Transverse colon (tissue), 4 donors: Measurements from ENCODE around the gene PCCA. TPM values are rescaled to one million over a fixed set of nuclear protein-coding genes. Genes with fewer than 3 reads are reported as not detected.

Experiments
- DNase-seq: peaks from one replicate; pipeline ENCODE4 v3.0.0-alpha.2; 2019
- H3K27ac ChIP-seq, 4 donors: fragments of 200-600 bp; sonication (generic); 2 replicates each; pipeline ENCODE4 v1.5.1; 2016 to 2018; ENCODE audit warnings: inconsistent platforms in 4 of 4
- H3K27me3 ChIP-seq: fragments of 200-600 bp; sonication (generic); 2 replicates; pipeline ENCODE4 v1.5.1; 2017; ENCODE audit warnings: inconsistent platforms
- H3K36me3 ChIP-seq, 4 donors: fragments of 200-600 bp; sonication (generic); 2 replicates each; pipeline ENCODE4 v1.5.1; 2017 to 2019; ENCODE audit warnings: inconsistent platforms in 4 of 4
- H3K4me1 ChIP-seq, 4 donors: fragments of 200-600 bp; sonication (generic); 2 replicates each; pipeline ENCODE4 v1.5.1; 2017 to 2020; ENCODE audit warnings: inconsistent platforms in 4 of 4
- H3K4me3 ChIP-seq, 4 donors: fragments of 200-600 bp; sonication (generic); 1 replicate in 1 of 4; 2 replicates in 3 of 4; pipeline versions ENCODE4 v1.5.1 to v1.6.1; 2017 to 2019; ENCODE audit warnings: inconsistent platforms in 4 of 4
- H3K9me3 ChIP-seq, 2 donors: fragments of 200-600 bp; sonication (generic); 2 replicates each; pipeline ENCODE4 v1.5.1; 2017 to 2019; ENCODE audit warnings: inconsistent platforms in 2 of 2
- CTCF ChIP-seq, 5 experiments: fragments of 200-600 bp in 3 of 5; fragments of 450-650 bp in 2 of 5; sonication (generic) in 3 of 5; IDR thresholded peaks; 1 replicate in 2 of 5; 2 replicates in 3 of 5; pipeline ENCODE4 v1.5.1; 2016 to 2017; ENCODE audit warnings: antibody characterized with exemption in 5 of 5, inconsistent platforms in 3 of 5, mild to moderate bottlenecking in 2 of 5, moderate library complexity in 1 of 5
- EP300 ChIP-seq: sonication (generic); formaldehyde crosslinking; IDR thresholded peaks from one replicate; pipeline ENCODE4 v1.6.1; 2017; ENCODE audit warnings: antibody characterized with exemption, low read depth
- POLR2A ChIP-seq: fragments of 450-650 bp; IDR thresholded peaks from one replicate; pipeline ENCODE4 v1.6.1; 2016; ENCODE audit warnings: antibody characterized with exemption, mild to moderate bottlenecking, moderate library complexity
- POLR2AphosphoS5 ChIP-seq, 3 donors: sonication (generic); formaldehyde crosslinking; IDR thresholded peaks; one replicate each; pipeline ENCODE4 v1.6.1; 2016; ENCODE audit warnings: antibody characterized with exemption in 3 of 3
- WGBS, 2 donors: methylation state at CpG; one replicate each; pipeline ENCODE4 v1.1.5; 2018; ENCODE audit warnings: low coverage in 1 of 2; 5-methylcytosine and 5-hydroxymethylcytosine counted together
- in situ Hi-C, 4 donors: fragments of 200-750 bp; cut with MboI; loops; one replicate each; pipeline versions ENCODE4 v1.15.0 to v1.15.1; 2017; ENCODE audit warnings: low sequenced_read_pairs in 3 of 4, low pct_ligation_motif_present in 1 of 4, low pct_unique_long_range_greater_than_20kb in 1 of 4
- intact Hi-C: fragments of 100-400 bp; cut with DNase I; formaldehyde crosslinking; loops from one replicate; pipeline ENCODE4 v1.15.1; 2023; ENCODE audit warnings: low total_unique reads
- total RNA-seq, 4 donors: library from RNA; depleted of rRNA; stranded (reverse); fragments of >200 nt; gene quantifications; one replicate each; pipeline ENCODE4 v1.1.0, GENCODE V29; 2016

The PCCA gene
- total RNA-seq, 4 donors from 2014 or later, result 13.1 to 87.8 (median 74.6) TPM

- H3K4me1 ChIP-seq, result peaks cover 0 to 2% (median 0%) of the 10 kb centered on the region in 4 donors
- no peak for DNase-seq
- no peak overlapping the region for H3K4me3 ChIP-seq
- 89 to 100% methylated on average over 2 to 12 of the region's 12 CpGs for WGBS, 2 donors
- no peaks in the 10 kb centered on the region for H3K27me3 ChIP-seq
- TF ChIP-seq POLR2A, result no peak
- no peak for TF ChIP-seq EP300
- TF ChIP-seq POLR2AphosphoS5 (IDR thresholded peaks at IDR 0.05), result no peak
- TF ChIP-seq CTCF (IDR thresholded peaks at IDR 0.05), result no peak
- no peaks in the 10 kb centered on the region for H3K36me3 ChIP-seq
- intact Hi-C loops, result no loop called here
- H3K27ac ChIP-seq, result no peak overlapping the region
- H3K9me3 ChIP-seq, result no peaks in the 10 kb centered on the region
- in situ Hi-C loops, result no loop called here
Observed at GRCh38 chr13:100478107-100478809, 389.4 kb downstream of the PCCA start.

DNA sequence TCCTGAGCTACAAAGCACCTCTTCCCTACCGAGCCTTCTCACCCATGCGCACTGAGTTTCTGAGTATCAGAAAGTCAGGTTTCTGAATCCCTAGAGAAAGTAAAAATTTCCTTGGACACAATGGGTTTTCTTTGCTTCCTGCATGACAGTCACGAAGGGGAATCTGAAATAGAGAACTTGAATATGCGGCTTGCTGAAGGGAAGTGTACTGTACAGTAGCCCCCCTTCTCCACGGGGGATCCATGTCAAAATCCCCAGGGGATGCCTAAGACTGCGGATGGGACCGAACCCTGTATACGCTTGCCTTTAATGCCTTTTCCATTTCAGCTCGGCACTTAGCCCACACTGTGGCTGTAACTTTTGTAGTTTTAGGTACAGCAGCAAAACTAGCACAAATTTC lies 391.8 kb downstream of the PCCA start:
- H3K27me3 ChIP-seq, result no peaks in the 10 kb centered on the region
- H3K27ac ChIP-seq, result no peak overlapping the region
- DNase-seq, result no peak
- no peaks in the 10 kb centered on the region for H3K9me3 ChIP-seq
- WGBS, 2 donors, result 87 to 90% methylated on average over 4 to 9 of the region's 9 CpGs
- no peak for TF ChIP-seq POLR2AphosphoS5 (IDR thresholded peaks at IDR 0.05)
- TF ChIP-seq EP300, result no peak
- TF ChIP-seq POLR2A, result no peak
- no peak for TF ChIP-seq CTCF (IDR thresholded peaks at IDR 0.05)
- H3K36me3 ChIP-seq, result no peaks in the 10 kb centered on the region
- in situ Hi-C loops (no loop called here), intact Hi-C loops (no loop called here)
- H3K4me1 ChIP-seq, result peaks cover 0 to 20% (median 6%) of the 10 kb centered on the region in 4 donors
- H3K4me3 ChIP-seq, result no peak overlapping the region

DNA sequence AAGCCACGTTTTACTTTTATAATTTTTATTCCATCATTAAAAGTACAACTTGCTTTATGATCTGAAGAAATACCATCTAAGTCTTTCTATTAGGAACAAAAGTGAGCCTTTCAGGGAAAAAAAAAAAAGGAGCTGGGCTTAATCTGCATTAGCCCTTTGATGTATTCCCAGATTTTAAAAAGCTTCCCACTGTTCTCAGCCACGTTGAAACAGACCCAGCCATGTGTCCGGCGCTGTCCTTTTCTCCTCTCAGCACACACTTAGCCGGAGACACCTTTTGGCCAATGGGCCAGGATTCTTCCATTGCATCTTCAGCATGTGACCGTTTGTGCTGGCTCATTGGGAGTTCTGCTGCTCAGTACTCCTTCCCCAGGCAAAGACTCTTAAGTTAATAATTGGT lies 394.2 kb downstream of the PCCA start:
- intact Hi-C loops, result no loop called here
- Histone ChIP-seq H3K9me3 (no peaks in the 10 kb centered on the region), H3K4me3 (no peak overlapping the region), H3K27ac (no peak overlapping the region), H3K36me3 (no peaks in the 10 kb centered on the region), H3K27me3 (no peaks in the 10 kb centered on the region), H3K4me1 (peaks cover 0 to 20% (median 6%) of the 10 kb centered on the region in 4 donors)
- WGBS, 2 donors, result 78 to 91% methylated on average over 5 to 6 of the region's 6 CpGs
- in situ Hi-C loops, result no loop called here
- TF ChIP-seq POLR2AphosphoS5 (IDR thresholded peaks at IDR 0.05) (no peak), POLR2A (no peak), CTCF (IDR thresholded peaks at IDR 0.05) (no peak), EP300 (no peak)
- DNase-seq, result no peak

DNA sequence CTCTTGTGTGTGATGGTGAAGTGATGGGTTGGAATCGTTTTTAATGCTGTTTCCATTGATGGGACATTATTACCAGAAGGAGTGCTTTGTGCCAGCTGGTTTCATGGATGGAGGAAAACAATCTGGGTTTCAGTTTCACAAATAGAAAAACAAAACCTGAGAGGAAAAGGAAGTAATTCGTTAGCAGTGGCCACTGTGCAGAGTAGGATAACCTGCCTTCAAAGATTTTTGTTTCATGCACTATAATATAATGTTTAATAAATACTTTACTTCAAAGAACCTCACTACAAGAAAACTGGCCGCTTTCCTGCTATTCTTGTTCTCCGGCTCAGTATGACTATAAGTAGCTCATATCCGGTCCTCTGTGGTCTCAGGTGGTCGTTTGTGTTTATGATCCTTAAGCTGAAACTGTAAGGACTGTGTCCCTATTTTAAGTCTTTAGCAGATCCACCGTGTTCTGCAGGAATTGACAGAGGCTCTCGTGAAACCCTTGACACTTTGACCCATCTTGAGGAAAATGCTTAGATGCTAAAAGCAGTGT lies 395.0 kb downstream of the PCCA start:
- WGBS, 2 donors, result 17 to 35% methylated on average over 7 to 8 of the region's 8 CpGs

More for the DNA sequence above, 395.0 kb downstream of the PCCA start:
- peak overlapping the region in 1 of 4 donors; percentile 52 for H3K27ac ChIP-seq
- no peaks in the 10 kb centered on the region for H3K36me3 ChIP-seq
- TF ChIP-seq POLR2A (no peak), CTCF (IDR thresholded peaks at IDR 0.05) (no peak), EP300 (no peak), POLR2AphosphoS5 (IDR thresholded peaks at IDR 0.05) (no peak)
- H3K27me3 ChIP-seq, result no peaks in the 10 kb centered on the region
- no peak for DNase-seq
- H3K4me1 ChIP-seq, result peaks cover 0 to 20% (median 6%) of the 10 kb centered on the region in 4 donors
- intact Hi-C loops, result no loop called here
- no peak overlapping the region for H3K4me3 ChIP-seq
- in situ Hi-C loops, result no loop called here
- no peaks in the 10 kb centered on the region for H3K9me3 ChIP-seq
